ENCODE results near the gene FAM187B. TPM values are rescaled to one million over a fixed set of nuclear protein-coding genes. Genes with fewer than 3 reads are reported as not detected.

FAM187B gene
- total RNA-seq, 1 experiment from 2014 or later: not detected

DNA sequence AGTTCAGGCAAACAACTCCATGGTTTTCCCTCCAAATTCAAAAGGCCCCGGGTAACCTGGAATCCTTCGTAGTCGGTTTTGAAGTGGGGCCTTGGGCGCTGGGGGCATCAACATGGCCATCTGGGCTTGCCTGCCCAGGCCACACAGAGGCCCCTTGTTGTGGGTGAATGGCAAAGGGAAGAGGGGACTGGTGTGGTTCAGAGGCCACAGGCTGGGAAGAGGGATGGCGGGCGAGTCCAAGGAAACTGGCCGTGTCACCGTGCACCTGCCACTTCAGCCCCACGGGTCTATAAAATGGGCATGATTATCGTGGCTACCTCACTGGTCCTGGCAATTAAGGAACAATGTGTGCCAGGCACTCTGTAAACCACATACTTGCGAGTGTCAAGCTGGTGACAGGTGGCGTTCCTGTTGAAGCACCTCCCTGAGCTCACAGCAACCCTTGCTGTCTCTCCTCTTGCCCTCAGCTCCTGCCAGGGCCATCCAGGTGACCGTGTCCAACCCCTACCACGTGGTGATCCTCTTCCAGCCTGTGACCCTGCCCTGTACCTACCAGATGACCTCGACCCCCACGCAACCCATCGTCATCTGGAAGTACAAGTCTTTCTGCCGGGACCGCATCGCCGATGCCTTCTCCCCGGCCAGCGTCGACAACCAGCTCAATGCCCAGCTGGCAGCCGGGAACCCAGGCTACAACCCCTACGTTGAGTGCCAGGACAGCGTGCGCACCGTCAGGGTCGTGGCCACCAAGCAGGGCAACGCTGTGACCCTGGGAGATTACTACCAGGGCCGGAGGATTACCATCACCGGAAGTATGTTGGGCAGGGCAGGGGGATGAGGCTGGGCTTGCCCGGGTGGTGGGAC, 21.5 kb upstream of the FAM187B start:
- Histone ChIP-seq H3K36me3 (ENCODE audit: insufficient read depth, low read length, poor library complexity, severe bottlenecking) (no peaks in the 10 kb centered on the region), H3K4me3 (ENCODE audit: low read depth, low read length, poor library complexity, severe bottlenecking) (no peak overlapping the region), H3K4me1 (ENCODE audit: insufficient read depth, low read length, poor library complexity, severe bottlenecking) (no peaks in the 10 kb centered on the region), H3K9me3 (ENCODE audit: low read depth, low read length, poor library complexity, severe bottlenecking) (no peaks in the 10 kb centered on the region), H3K27me3 (replicated peaks; ENCODE audit: insufficient read depth, low read depth, low read length, poor library complexity) (peaks cover 60% of the 10 kb centered on the region), H3K27ac (ENCODE audit: low read depth, low read length, poor library complexity, severe bottlenecking) (no peak overlapping the region)
- ChIA-PET POLR2A (ENCODE audit: low non-redundant PET) (no interaction called here), CTCF (interaction anchor here (0.5 kb wide), 1 partner anchor 109 kb away, joined by 3 read pairs; no protein-coding TSS in a partner anchor)
- BruUV-seq (replicated peaks): no TSS peak
- intact Hi-C loops (cut with micrococcal nuclease; ENCODE audit: unreplicated experiment): loop anchor here (10.0 kb wide), 1 partner anchor 95 kb away; the partner anchor contains the start of gene FXYD5
- DNase-seq (ENCODE audit: low spot score): no peak
- TF ChIP-seq EZH2 (IDR thresholded peaks at IDR 0.05; ENCODE audit: borderline replicate concordance, low read depth, low read length, poor library complexity, severe bottlenecking): no peak
- TF ChIP-seq, protein P1, sequence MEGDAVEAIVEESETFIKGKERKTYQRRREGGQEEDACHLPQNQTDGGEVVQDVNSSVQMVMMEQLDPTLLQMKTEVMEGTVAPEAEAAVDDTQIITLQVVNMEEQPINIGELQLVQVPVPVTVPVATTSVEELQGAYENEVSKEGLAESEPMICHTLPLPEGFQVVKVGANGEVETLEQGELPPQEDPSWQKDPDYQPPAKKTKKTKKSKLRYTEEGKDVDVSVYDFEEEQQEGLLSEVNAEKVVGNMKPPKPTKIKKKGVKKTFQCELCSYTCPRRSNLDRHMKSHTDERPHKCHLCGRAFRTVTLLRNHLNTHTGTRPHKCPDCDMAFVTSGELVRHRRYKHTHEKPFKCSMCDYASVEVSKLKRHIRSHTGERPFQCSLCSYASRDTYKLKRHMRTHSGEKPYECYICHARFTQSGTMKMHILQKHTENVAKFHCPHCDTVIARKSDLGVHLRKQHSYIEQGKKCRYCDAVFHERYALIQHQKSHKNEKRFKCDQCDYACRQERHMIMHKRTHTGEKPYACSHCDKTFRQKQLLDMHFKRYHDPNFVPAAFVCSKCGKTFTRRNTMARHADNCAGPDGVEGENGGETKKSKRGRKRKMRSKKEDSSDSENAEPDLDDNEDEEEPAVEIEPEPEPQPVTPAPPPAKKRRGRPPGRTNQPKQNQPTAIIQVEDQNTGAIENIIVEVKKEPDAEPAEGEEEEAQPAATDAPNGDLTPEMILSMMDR (conservative IDR thresholded peaks at IDR 0.05; ENCODE audit: low read depth, low read length): no peak

DNA sequence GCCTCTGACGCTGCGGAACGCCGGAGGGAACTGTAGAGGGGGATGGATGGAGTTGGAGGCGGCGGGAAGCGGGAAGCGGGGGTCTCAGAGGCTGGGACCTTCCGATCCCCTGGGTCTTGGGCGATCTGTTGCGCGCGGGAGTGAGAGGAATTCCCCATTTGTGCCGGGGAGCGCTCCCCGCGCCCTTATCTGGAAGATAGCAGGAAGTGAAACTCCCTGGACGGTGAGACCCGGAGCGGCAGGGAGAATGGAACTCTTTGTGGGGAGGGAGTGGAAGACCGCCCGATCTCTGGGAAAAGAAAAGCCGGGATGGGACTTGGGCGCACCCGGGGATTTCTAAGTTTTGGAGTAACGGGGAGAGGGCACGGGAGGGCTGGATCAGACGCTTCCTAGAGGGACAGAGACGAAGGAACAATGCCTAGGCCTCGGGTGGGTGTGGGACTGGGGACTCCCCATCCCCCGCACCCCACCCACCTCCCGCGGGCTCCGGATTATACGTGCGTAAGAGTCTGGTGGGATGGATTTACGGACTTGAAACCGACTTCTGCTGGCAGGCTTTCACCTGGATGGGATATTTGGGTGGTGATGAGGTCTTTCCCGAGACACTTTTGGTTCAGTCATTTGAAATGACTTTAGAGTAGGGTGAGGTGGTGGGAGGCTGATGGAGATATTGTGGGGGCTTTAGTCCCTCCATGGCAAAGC, 20.8 kb upstream of the FAM187B start:
- BruUV-seq (replicated peaks): no TSS peak
- H3K36me3 ChIP-seq (ENCODE audit: insufficient read depth, low read length, poor library complexity, severe bottlenecking): no peaks in the 10 kb centered on the region
- H3K4me1 ChIP-seq (ENCODE audit: insufficient read depth, low read length, poor library complexity, severe bottlenecking): no peaks in the 10 kb centered on the region
- DNase-seq (ENCODE audit: low spot score): no peak
- ChIA-PET POLR2A (ENCODE audit: low non-redundant PET) (no interaction called here), CTCF (no interaction called here)
- peak overlapping the region; percentile 19 for H3K4me3 ChIP-seq (ENCODE audit: low read depth, low read length, poor library complexity, severe bottlenecking)
- intact Hi-C loops (cut with micrococcal nuclease; ENCODE audit: unreplicated experiment): loop anchor here (10.0 kb wide), 1 partner anchor 94 kb away; the partner anchor contains the start of gene FXYD5
- H3K27me3 ChIP-seq (replicated peaks; ENCODE audit: insufficient read depth, low read depth, low read length, poor library complexity): peaks cover 64% of the 10 kb centered on the region
- TF ChIP-seq EZH2 (IDR thresholded peaks at IDR 0.05; ENCODE audit: borderline replicate concordance, low read depth, low read length, poor library complexity, severe bottlenecking): peak; percentile 12
- TF ChIP-seq, protein P1 (conservative IDR thresholded peaks at IDR 0.05; ENCODE audit: low read depth, low read length): no peak
- no peaks in the 10 kb centered on the region for H3K9me3 ChIP-seq (ENCODE audit: low read depth, low read length, poor library complexity, severe bottlenecking)
- H3K27ac ChIP-seq (ENCODE audit: low read depth, low read length, poor library complexity, severe bottlenecking): no peak overlapping the region

DNA sequence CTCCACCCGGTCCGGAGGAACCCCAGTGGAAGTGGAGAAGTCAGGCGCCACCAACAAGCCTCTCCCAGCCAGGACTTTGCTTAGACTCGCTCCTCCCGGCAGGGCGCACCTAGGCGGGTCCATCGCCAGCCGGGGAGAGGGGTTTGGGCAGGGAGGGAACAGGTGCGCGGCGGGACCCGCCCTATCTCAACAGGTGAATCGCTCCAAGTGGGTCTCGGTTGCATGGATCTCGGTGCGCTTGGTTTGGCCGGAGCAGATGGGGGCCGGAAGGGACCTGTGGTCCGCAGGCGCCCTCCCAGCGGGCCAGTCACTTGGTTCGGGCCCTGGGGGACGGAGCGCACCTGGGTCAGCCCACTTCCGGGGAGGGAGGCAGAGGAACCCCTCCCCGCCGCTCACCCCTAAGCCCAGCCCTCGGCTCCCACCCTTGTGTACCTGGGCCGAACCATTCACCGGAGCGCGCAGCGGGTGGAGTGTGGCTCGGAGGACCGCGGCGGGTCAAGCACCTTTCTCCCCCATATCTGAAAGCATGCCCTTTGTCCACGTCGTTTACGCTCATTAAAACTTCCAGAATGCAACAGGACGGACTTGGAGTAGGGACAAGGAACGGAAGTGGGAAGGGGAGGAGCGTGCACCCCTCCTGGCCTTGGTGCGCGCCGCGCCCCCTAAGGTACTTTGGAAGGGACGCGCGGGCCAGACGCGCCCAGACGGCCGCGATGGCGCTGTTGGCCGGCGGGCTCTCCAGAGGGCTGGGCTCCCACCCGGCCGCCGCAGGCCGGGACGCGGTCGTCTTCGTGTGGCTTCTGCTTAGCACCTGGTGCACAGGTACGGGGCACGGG, 20.0 kb upstream of the FAM187B start, which contains the start of gene LSR:
LSR (plus strand) TSS at position 693 of the 836 bp plus-strand sequence; CDS start at position 714, 21 bp downstream.
- ChIA-PET CTCF (no interaction called here), POLR2A (ENCODE audit: low non-redundant PET) (no interaction called here)
- no peak for DNase-seq (ENCODE audit: low spot score)
- H3K9me3 ChIP-seq (ENCODE audit: low read depth, low read length, poor library complexity, severe bottlenecking): no peaks in the 10 kb centered on the region
- no peaks in the 10 kb centered on the region for H3K4me1 ChIP-seq (ENCODE audit: insufficient read depth, low read length, poor library complexity, severe bottlenecking)
- intact Hi-C loops (cut with micrococcal nuclease; ENCODE audit: unreplicated experiment): loop anchor here (10.0 kb wide), 1 partner anchor 94 kb away; the partner anchor contains the start of gene FXYD5
- no peak within 1 kb of the TSS for H3K27ac ChIP-seq (ENCODE audit: low read depth, low read length, poor library complexity, severe bottlenecking)
- H3K36me3 ChIP-seq (ENCODE audit: insufficient read depth, low read length, poor library complexity, severe bottlenecking): no peaks in the 10 kb centered on the region
- peak within 1 kb of the TSS; percentile 19 for H3K4me3 ChIP-seq (ENCODE audit: low read depth, low read length, poor library complexity, severe bottlenecking)
- no TSS peak for BruUV-seq (replicated peaks)
- TF ChIP-seq, protein P1 (conservative IDR thresholded peaks at IDR 0.05; ENCODE audit: low read depth, low read length): no peak
- peak; percentile 5 for TF ChIP-seq EZH2 (IDR thresholded peaks at IDR 0.05; ENCODE audit: borderline replicate concordance, low read depth, low read length, poor library complexity, severe bottlenecking)
- H3K27me3 ChIP-seq (replicated peaks; ENCODE audit: insufficient read depth, low read depth, low read length, poor library complexity): peaks cover 64% of the 10 kb centered on the region

All from A673 (cell line).